ENCODE data around the gene CDX1. TPM values are rescaled to one million over a fixed set of nuclear protein-coding genes. Genes with fewer than 3 reads are reported as not detected.
A peak's percentile ranks its signal among the peaks of the same experiment; 100 is the strongest.

The CDX1 gene
- polyA plus RNA-seq, 3 donors, result not detected

- Mint-ChIP-seq H3K27me3 (ENCODE audit: low read depth in 3 of 3) (peaks cover 2 to 8% (median 7%) of the 10 kb centered on the region in 3 donors), H3K27ac (peak overlapping the region in 2 of 7 donors; percentile 15 to 64), H3K4me1 (peaks cover 16% of the 10 kb centered on the region), H3K36me3 (peaks cover 0 to 1% of the 10 kb centered on the region in 2 donors), H3K4me3 (no peak overlapping the region), H3K9me3 (no peaks in the 10 kb centered on the region)
- H3K27ac ChIP-seq (ENCODE audit: low read depth in 1 of 2, low read length in 2 of 2), result no peak overlapping the region
- no peaks in the 10 kb centered on the region for H4K20me1 ChIP-seq (ENCODE audit: insufficient read depth, low read length)
- H3K27me3 ChIP-seq (ENCODE audit: control insufficient read depth in 2 of 2, insufficient read depth in 2 of 2, low read length in 2 of 2), result no peaks in the 10 kb centered on the region
- no peak overlapping the region for H2AFZ ChIP-seq (ENCODE audit: insufficient read depth, low read depth, low read length, poor library complexity, severe bottlenecking)
- no peak overlapping the region for H3K9ac ChIP-seq (ENCODE audit: insufficient read depth, low read length, poor library complexity, severe bottlenecking)
- no peaks in the 10 kb centered on the region for H3K36me3 ChIP-seq (replicated peaks in 1 of 2; ENCODE audit: control insufficient read depth in 1 of 2, insufficient read depth in 2 of 2, low read length in 2 of 2)
- intact Hi-C loops (cut with micrococcal nuclease), result loop anchor here in 1 of 2 donors (10.0 kb wide), 1 partner anchor 208 kb away; no protein-coding TSS in a partner anchor
- H3K79me2 ChIP-seq (ENCODE audit: insufficient read depth, low read length), result no peaks in the 10 kb centered on the region
- H3K4me3 ChIP-seq (replicated peaks in 1 of 3; ENCODE audit: low read depth in 2 of 3, low read length in 3 of 3), result no peak overlapping the region
- no peak for TF ChIP-seq CTCF (IDR thresholded peaks at IDR 0.05)
- WGBS (ENCODE audit: insufficient coverage), result 86% methylated on average over 15 of the region's 16 CpGs
- H3K4me1 ChIP-seq (ENCODE audit: control insufficient read depth in 1 of 2, insufficient read depth in 2 of 2, low read length in 2 of 2), result peaks cover 12 to 14% of the 10 kb centered on the region in 2 donors
- H3K4me2 ChIP-seq (replicated peaks; ENCODE audit: extremely low read depth, low read length, poor library complexity, severe bottlenecking), result no peak overlapping the region
- no peak for DNase-seq
- no peaks in the 10 kb centered on the region for H3K9me3 ChIP-seq (replicated peaks in 1 of 2; ENCODE audit: control insufficient read depth in 1 of 2, insufficient read depth in 1 of 2, low read length in 2 of 2)
These were observed 30.0 kb upstream of the CDX1 start for GRCh38 chr5:150136305-150137167.

GRCh38 chr5:150137168-150137957, 29.2 kb upstream of the CDX1 start:
- H3K79me2 ChIP-seq (ENCODE audit: insufficient read depth, low read length), result no peaks in the 10 kb centered on the region
- WGBS (ENCODE audit: insufficient coverage), result 97% methylated on average over 6 of the region's 12 CpGs
- no peak overlapping the region for H2AFZ ChIP-seq (ENCODE audit: insufficient read depth, low read depth, low read length, poor library complexity, severe bottlenecking)
- no peaks in the 10 kb centered on the region for H3K36me3 ChIP-seq (replicated peaks in 1 of 2; ENCODE audit: control insufficient read depth in 1 of 2, insufficient read depth in 2 of 2, low read length in 2 of 2)
- H3K4me2 ChIP-seq (replicated peaks; ENCODE audit: extremely low read depth, low read length, poor library complexity, severe bottlenecking), result no peak overlapping the region
- no peak overlapping the region for H3K4me3 Mint-ChIP-seq
- intact Hi-C loops (cut with micrococcal nuclease), result loop anchor here in 1 of 2 donors (10.0 kb wide), 1 partner anchor 207 kb away; no protein-coding TSS in a partner anchor
- no peak overlapping the region for H3K27ac ChIP-seq (ENCODE audit: low read depth in 1 of 2, low read length in 2 of 2)
- peaks cover 0 to 3% of the 10 kb centered on the region in 2 donors for H3K36me3 Mint-ChIP-seq
- peaks cover 9 to 10% of the 10 kb centered on the region in 2 donors for H3K4me1 ChIP-seq (ENCODE audit: control insufficient read depth in 1 of 2, insufficient read depth in 2 of 2, low read length in 2 of 2)
- no peaks in the 10 kb centered on the region for H3K27me3 ChIP-seq (ENCODE audit: control insufficient read depth in 2 of 2, insufficient read depth in 2 of 2, low read length in 2 of 2)
- no peaks in the 10 kb centered on the region for H4K20me1 ChIP-seq (ENCODE audit: insufficient read depth, low read length)
- H3K4me1 Mint-ChIP-seq, result peaks cover 15% of the 10 kb centered on the region
- H3K9me3 Mint-ChIP-seq, result no peaks in the 10 kb centered on the region
- no peak overlapping the region for H3K4me3 ChIP-seq (replicated peaks in 1 of 3; ENCODE audit: low read depth in 2 of 3, low read length in 3 of 3)
- H3K27me3 Mint-ChIP-seq (ENCODE audit: low read depth in 3 of 3), result peaks cover 2 to 10% (median 8%) of the 10 kb centered on the region in 3 donors
- H3K9me3 ChIP-seq (replicated peaks in 1 of 2; ENCODE audit: control insufficient read depth in 1 of 2, insufficient read depth in 1 of 2, low read length in 2 of 2), result no peaks in the 10 kb centered on the region
- H3K9ac ChIP-seq (ENCODE audit: insufficient read depth, low read length, poor library complexity, severe bottlenecking), result no peak overlapping the region
- no peak for DNase-seq
- TF ChIP-seq CTCF (IDR thresholded peaks at IDR 0.05), result no peak
- H3K27ac Mint-ChIP-seq, result peak overlapping the region in 4 of 7 donors; percentile 4 to 16 (median 10)
